ENCODE results near the gene GTF2F1.

GRCh38 chr19:6343462-6343861 is 49.5 kb downstream of the GTF2F1 start:
- TF ChIP-seq CTCF (conservative IDR thresholded peaks at IDR 0.05 in 1 of 2, IDR thresholded peaks at IDR 0.05 in 1 of 2; ENCODE audit: low read depth in 1 of 2, low read length in 2 of 2) (no peak), EZH2 (IDR thresholded peaks at IDR 0.05; ENCODE audit: low read length, missing control alignments) (no peak)

Data from fibroblast of lung (primary cell).